Osteoblast (primary cell): Measurements from ENCODE around the gene ZSWIM6. TPM values are rescaled to one million over a fixed set of nuclear protein-coding genes. Genes with fewer than 3 reads are reported as not detected.

Source experiments
- DNase-seq: peaks from one replicate; pipeline ENCODE4 v3.0.0; 2011; ENCODE audit warnings: low spot score, mixed read lengths; ENCODE audit not compliant: insufficient read length; ENCODE audit errors: missing footprints
- H2AFZ ChIP-seq: 2 replicates; pipeline ENCODE4 v1.6.0; 2011; ENCODE audit warnings: mild to moderate bottlenecking, low read length
- H3K27ac ChIP-seq: 2 replicates; pipeline ENCODE4 v1.5.1; 2011; ENCODE audit warnings: mild to moderate bottlenecking, low read depth, low read length, moderate library complexity
- H3K27me3 ChIP-seq: 2 replicates; pipeline ENCODE4 v1.6.0; 2012; ENCODE audit warnings: mild to moderate bottlenecking, control low read depth, inconsistent platforms, low read length, moderate library complexity; ENCODE audit not compliant: insufficient read depth
- H3K36me3 ChIP-seq: 2 replicates; pipeline ENCODE4 v1.5.1; 2011; ENCODE audit warnings: mild to moderate bottlenecking, low read length, control low read depth, moderate library complexity; ENCODE audit not compliant: insufficient read depth
- H3K4me1 ChIP-seq: 2 replicates; pipeline ENCODE4 v1.5.1; 2011; ENCODE audit warnings: mild to moderate bottlenecking, low read length, control low read depth, moderate library complexity; ENCODE audit not compliant: insufficient read depth
- H3K4me2 ChIP-seq: 2 replicates; pipeline ENCODE4 v1.6.0; 2011; ENCODE audit warnings: mild to moderate bottlenecking, low read length; ENCODE audit not compliant: insufficient read depth
- H3K4me3 ChIP-seq: fragments of 200-600 bp; sonication (generic); 3 replicates; pipeline ENCODE4 v1.5.1; 2012; ENCODE audit warnings: mild to moderate bottlenecking, low read length, inconsistent platforms; ENCODE audit not compliant: insufficient read depth
- H3K79me2 ChIP-seq: 2 replicates; pipeline ENCODE4 v1.6.0; 2012; ENCODE audit warnings: mild to moderate bottlenecking, low read length, control low read depth, inconsistent platforms; ENCODE audit not compliant: insufficient read depth
- H3K9me3 ChIP-seq: 2 replicates; pipeline ENCODE4 v1.5.1; 2011; ENCODE audit warnings: low read depth, low read length, control low read depth
- H4K20me1 ChIP-seq: 2 replicates; pipeline ENCODE4 v1.6.0; 2012; ENCODE audit warnings: mild to moderate bottlenecking, low read length, control low read depth; ENCODE audit not compliant: insufficient read depth
- total RNA-seq: library from RNA; depleted of rRNA; stranded (reverse); fragments of >200 nt; gene quantifications from 2 replicates; pipeline ENCODE4 v1.2.3, GENCODE V29; 2012
- TF ChIP-seq, protein P1 (sequence below): IDR thresholded peaks from 2 replicates; pipeline ENCODE4 v1.5.1; 2011; ENCODE audit warnings: mild to moderate bottlenecking, low read depth, low read length, moderate library complexity; ENCODE audit errors: extremely low read depth

The ZSWIM6 gene
- total RNA-seq, 1 donor = 10.5 TPM

DNA sequence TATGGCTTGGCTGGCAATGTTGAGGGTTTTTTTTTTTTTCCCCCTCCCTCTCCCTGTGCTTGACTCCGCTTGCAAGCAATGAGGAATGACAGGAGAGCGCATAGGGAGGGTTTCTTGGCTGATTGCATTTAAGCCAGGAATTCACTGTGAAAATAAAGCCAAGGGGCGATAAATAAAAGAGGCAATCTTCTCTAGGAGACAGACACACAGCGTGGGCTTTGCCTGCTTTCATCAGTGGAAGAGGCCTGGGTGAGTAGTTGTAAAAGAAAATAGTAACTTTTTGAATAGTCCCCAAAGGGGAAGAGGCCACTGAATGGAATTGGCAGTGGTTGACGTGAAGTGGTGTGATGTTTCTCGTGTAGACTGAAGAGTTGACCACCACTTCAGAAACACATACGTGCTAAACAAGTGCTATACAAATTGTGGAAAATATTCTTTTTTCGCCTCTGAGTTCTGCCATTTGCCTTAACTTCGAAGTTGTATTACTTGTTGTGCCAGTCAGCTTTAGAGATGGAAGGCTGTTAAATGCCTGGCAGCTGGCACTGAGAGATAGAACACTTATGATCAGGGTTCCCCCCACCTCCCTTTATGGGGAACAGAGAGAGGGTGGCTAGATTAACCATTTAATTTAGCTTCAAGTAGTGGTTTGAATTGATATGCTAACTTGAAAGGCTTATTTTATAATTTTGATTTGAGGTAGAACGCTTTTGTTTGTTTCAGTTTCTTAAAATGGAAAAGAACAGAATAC is 3.0 kb downstream of the ZSWIM6 start:
- Histone ChIP-seq H3K9me3 (no peaks in the 10 kb centered on the region), H3K36me3 (no peaks in the 10 kb centered on the region), H3K4me1 (peaks cover 14% of the 10 kb centered on the region), H3K27me3 (no peaks in the 10 kb centered on the region), H4K20me1 (peaks cover 49% of the 10 kb centered on the region), H3K79me2 (peaks cover 73% of the 10 kb centered on the region), H3K4me2 (peak overlapping the region; percentile 84), H3K27ac (peak overlapping the region; percentile 75), H3K4me3 (peak overlapping the region; percentile 80), H2AFZ (no peak overlapping the region)
- TF ChIP-seq, protein P1, sequence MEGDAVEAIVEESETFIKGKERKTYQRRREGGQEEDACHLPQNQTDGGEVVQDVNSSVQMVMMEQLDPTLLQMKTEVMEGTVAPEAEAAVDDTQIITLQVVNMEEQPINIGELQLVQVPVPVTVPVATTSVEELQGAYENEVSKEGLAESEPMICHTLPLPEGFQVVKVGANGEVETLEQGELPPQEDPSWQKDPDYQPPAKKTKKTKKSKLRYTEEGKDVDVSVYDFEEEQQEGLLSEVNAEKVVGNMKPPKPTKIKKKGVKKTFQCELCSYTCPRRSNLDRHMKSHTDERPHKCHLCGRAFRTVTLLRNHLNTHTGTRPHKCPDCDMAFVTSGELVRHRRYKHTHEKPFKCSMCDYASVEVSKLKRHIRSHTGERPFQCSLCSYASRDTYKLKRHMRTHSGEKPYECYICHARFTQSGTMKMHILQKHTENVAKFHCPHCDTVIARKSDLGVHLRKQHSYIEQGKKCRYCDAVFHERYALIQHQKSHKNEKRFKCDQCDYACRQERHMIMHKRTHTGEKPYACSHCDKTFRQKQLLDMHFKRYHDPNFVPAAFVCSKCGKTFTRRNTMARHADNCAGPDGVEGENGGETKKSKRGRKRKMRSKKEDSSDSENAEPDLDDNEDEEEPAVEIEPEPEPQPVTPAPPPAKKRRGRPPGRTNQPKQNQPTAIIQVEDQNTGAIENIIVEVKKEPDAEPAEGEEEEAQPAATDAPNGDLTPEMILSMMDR = no peak
- peak; percentile 77 for DNase-seq

- no peaks in the 10 kb centered on the region for H3K9me3 ChIP-seq
- H3K79me2 ChIP-seq = peaks cover 100% of the 10 kb centered on the region
- H3K36me3 ChIP-seq = no peaks in the 10 kb centered on the region
- no peaks in the 10 kb centered on the region for H3K27me3 ChIP-seq
- peak; percentile 58 for DNase-seq
- H3K4me1 ChIP-seq = peaks cover 12% of the 10 kb centered on the region
- peaks cover 76% of the 10 kb centered on the region for H4K20me1 ChIP-seq
- H3K27ac ChIP-seq = no peak overlapping the region
- H3K4me2 ChIP-seq = no peak overlapping the region
- TF ChIP-seq, protein P1 = no peak
- H2AFZ ChIP-seq = no peak overlapping the region
- no peak overlapping the region for H3K4me3 ChIP-seq
These were observed 7.7 kb downstream of the ZSWIM6 start for GRCh38 chr5:61339764-61340163.

GRCh38 chr5:61340775-61341361 is 8.8 kb downstream of the ZSWIM6 start:
- Histone ChIP-seq H3K27me3 (no peaks in the 10 kb centered on the region), H3K9me3 (no peaks in the 10 kb centered on the region), H3K27ac (no peak overlapping the region), H3K4me2 (no peak overlapping the region), H2AFZ (no peak overlapping the region), H3K4me1 (peaks cover 6% of the 10 kb centered on the region), H3K36me3 (no peaks in the 10 kb centered on the region), H3K79me2 (peaks cover 100% of the 10 kb centered on the region), H4K20me1 (peaks cover 75% of the 10 kb centered on the region), H3K4me3 (no peak overlapping the region)
- TF ChIP-seq, protein P1 = no peak
- DNase-seq = no peak

GRCh38 chr5:61342071-61342501 is 10.0 kb downstream of the ZSWIM6 start:
- H3K36me3 ChIP-seq = no peaks in the 10 kb centered on the region
- H3K9me3 ChIP-seq = no peaks in the 10 kb centered on the region
- DNase-seq = peak; percentile 27
- peaks cover 73% of the 10 kb centered on the region for H4K20me1 ChIP-seq
- no peak overlapping the region for H3K4me3 ChIP-seq
- H3K27ac ChIP-seq = no peak overlapping the region
- TF ChIP-seq, protein P1 = no peak
- H3K4me2 ChIP-seq = no peak overlapping the region
- peaks cover 10% of the 10 kb centered on the region for H3K4me1 ChIP-seq
- H3K27me3 ChIP-seq = no peaks in the 10 kb centered on the region
- peaks cover 100% of the 10 kb centered on the region for H3K79me2 ChIP-seq
- H2AFZ ChIP-seq = no peak overlapping the region
